Common myeloid progenitor, CD34-positive (primary cell): ENCODE measurements around the gene DACH1.

Source experiments
- CTCF ChIA-PET: fragments of 350-600 bp; sonication (Branson Sonifier 250); formaldehyde crosslinking; loops from one replicate; lab custom pipeline; 2021; ENCODE audit warnings: antibody characterized with exemption; lab: Charles Lee
- POLR2A ChIA-PET: fragments of 350-600 bp; sonication (Branson Sonifier 250); formaldehyde crosslinking; loops from one replicate; lab custom pipeline; 2021; ENCODE audit warnings: antibody characterized with exemption; lab: Charles Lee
- DNase-seq, 3 donors: peaks; one replicate each; pipeline versions ENCODE4 v3.0.0 to v3.0.0-alpha.2; 2013
- H3K27ac ChIP-seq, 2 experiments: 1 replicate in 1 of 2; 2 replicates in 1 of 2; pipeline ENCODE4 v1.7.0; 2013; ENCODE audit warnings: inconsistent platforms in 2 of 2, low read length in 2 of 2, mild to moderate bottlenecking in 2 of 2, low read depth in 1 of 2, moderate library complexity in 1 of 2; ENCODE audit not compliant: severe bottlenecking in 2 of 2, insufficient read depth in 1 of 2, poor library complexity in 1 of 2
- H3K27me3 ChIP-seq, 5 experiments: replicated peaks in 2 of 5; 1 replicate in 3 of 5; 2 replicates in 2 of 5; pipeline versions ENCODE4 v1.6.1 to v1.7.0; 2013; ENCODE audit warnings: low read length in 4 of 5, mild to moderate bottlenecking in 2 of 5, moderate library complexity in 2 of 5, inconsistent platforms in 1 of 5; ENCODE audit not compliant: insufficient read depth in 5 of 5, control insufficient read depth in 4 of 5
- H3K36me3 ChIP-seq, 4 experiments: 1 replicate in 2 of 4; 2 replicates in 2 of 4; pipeline versions ENCODE4 v1.6.1 to v1.7.0; 2013; ENCODE audit warnings: low read length in 3 of 4, control low read depth in 1 of 4, mild to moderate bottlenecking in 1 of 4; ENCODE audit not compliant: control insufficient read depth in 4 of 4, insufficient read depth in 4 of 4
- H3K4me1 ChIP-seq, 4 experiments: 1 replicate in 3 of 4; 2 replicates in 1 of 4; pipeline versions ENCODE4 v1.6.1 to v1.7.1; 2013; ENCODE audit warnings: low read length in 3 of 4, mild to moderate bottlenecking in 3 of 4, control low read depth in 1 of 4, inconsistent platforms in 1 of 4, moderate library complexity in 1 of 4; ENCODE audit not compliant: control insufficient read depth in 4 of 4, insufficient read depth in 4 of 4; ENCODE audit errors: control extremely low read depth in 1 of 4
- H3K4me3 ChIP-seq, 7 experiments: 1 replicate in 4 of 7; 2 replicates in 3 of 7; pipeline versions ENCODE4 v1.5.1 to v1.7.0; 2013; ENCODE audit warnings: mild to moderate bottlenecking in 7 of 7, low read length in 6 of 7, moderate library complexity in 6 of 7, inconsistent platforms in 2 of 7, low read depth in 2 of 7, control low read depth in 1 of 7; ENCODE audit not compliant: insufficient read depth in 4 of 7, control insufficient read depth in 1 of 7; ENCODE audit errors: extremely low read depth in 1 of 7
- H3K9me3 ChIP-seq, 5 experiments: 1 replicate in 4 of 5; 2 replicates in 1 of 5; pipeline versions ENCODE4 v1.6.1 to v1.7.1; 2013; ENCODE audit warnings: low read length in 4 of 5, mild to moderate bottlenecking in 2 of 5, inconsistent platforms in 1 of 5, low read depth in 1 of 5, moderate library complexity in 1 of 5; ENCODE audit not compliant: control insufficient read depth in 4 of 5, insufficient read depth in 2 of 5; ENCODE audit errors: control extremely low read depth in 1 of 5
- WGBS: methylation state at CpG from one replicate; pipeline ENCODE4 v1.1.5; 2013; ENCODE audit not compliant: insufficient coverage; 5-methylcytosine and 5-hydroxymethylcytosine counted together

DACH1 gene

DNA sequence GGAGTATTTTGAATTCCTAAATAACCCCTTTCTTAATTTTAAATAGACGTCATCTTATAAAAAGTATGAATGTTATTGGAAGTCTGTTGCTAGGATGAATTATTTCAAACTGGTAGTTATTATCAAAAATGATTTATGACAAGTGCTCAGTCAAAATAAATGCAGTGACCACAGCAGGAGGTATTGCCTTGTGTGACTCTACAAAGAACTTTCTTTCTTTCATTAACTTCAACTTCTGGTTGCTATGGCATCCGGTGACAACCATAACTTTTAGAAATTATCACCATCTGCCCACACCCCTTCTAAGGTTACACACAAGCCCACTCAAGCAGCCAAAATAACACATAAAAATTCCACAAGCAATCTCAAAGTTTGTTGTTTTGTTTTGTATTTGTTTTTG, 189.9 kb downstream of the DACH1 start:
- no peaks in the 10 kb centered on the region for H3K9me3 ChIP-seq
- DNase-seq, result peak in 2 of 3 donors; percentile 65 to 72
- no peak overlapping the region for H3K4me3 ChIP-seq
- no CpG with 5 or more reads among the region's 2 CpGs for WGBS
- ChIA-PET POLR2A (no interaction called here), CTCF (no interaction called here)
- H3K36me3 ChIP-seq, result peaks cover 0 to 7% (median 0%) of the 10 kb centered on the region in 4 experiments
- peaks cover 0 to 13% (median 4%) of the 10 kb centered on the region in 4 experiments for H3K4me1 ChIP-seq
- no peak overlapping the region for H3K27ac ChIP-seq
- H3K27me3 ChIP-seq, result no peaks in the 10 kb centered on the region

DNA sequence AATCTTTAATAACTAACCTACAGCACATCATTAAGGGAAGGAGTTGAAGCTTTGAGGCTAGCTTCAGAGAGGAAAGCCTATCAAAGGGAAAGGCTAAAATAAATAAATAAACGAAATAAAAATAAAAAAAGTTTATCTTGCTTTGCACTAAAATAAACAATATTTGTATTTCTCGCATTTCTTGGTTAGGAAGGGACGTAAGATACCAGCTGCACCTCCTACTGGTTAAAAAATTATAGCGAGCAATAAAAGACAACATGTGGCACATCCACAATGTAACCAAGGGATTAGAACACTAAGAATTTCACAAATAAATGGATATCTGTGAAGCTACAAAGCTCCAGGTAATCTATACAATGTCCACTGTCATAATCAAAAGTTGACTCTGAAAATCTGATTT, 194.5 kb downstream of the DACH1 start:
- Histone ChIP-seq H3K4me1 (peaks cover 0 to 10% (median 4%) of the 10 kb centered on the region in 4 experiments), H3K36me3 (no peaks in the 10 kb centered on the region), H3K4me3 (no peak overlapping the region), H3K27ac (no peak overlapping the region), H3K9me3 (peaks cover 0 to 4% (median 0%) of the 10 kb centered on the region in 5 experiments), H3K27me3 (no peaks in the 10 kb centered on the region)
- ChIA-PET CTCF (no interaction called here), POLR2A (no interaction called here)
- DNase-seq, result peak; percentile 12 to 33 (median 32)
- 100% methylated on average over 3 of the region's 4 CpGs for WGBS

DNA sequence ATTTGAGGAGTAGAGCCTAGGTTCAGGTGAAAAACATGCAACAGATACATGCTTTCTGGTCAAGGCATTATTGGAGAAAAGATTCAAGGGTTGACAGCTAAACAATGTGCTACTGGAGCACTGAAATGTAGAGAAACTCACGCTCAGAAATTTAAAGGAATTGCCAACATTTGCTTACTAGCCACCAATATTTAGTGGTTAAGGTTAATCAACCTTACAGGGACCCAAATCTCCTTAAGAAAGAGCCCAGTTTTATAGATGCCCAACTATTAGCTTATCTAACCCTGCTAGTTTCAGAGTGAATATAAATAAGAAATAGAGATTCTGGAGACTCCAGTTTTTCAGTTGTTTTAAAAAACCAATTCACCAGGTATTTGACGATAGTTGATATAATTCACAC, 203.6 kb downstream of the DACH1 start:
- no peaks in the 10 kb centered on the region for H3K36me3 ChIP-seq
- POLR2A ChIA-PET, result no interaction called here
- no peaks in the 10 kb centered on the region for H3K27me3 ChIP-seq
- H3K9me3 ChIP-seq, result no peaks in the 10 kb centered on the region
- DNase-seq, result no peak
- 100% methylated on average over 1 of the region's 2 CpGs for WGBS
- CTCF ChIA-PET, result no interaction called here
- H3K4me1 ChIP-seq, result peaks cover 0 to 8% (median 0%) of the 10 kb centered on the region in 4 experiments
- H3K27ac ChIP-seq, result no peak overlapping the region
- no peak overlapping the region for H3K4me3 ChIP-seq

DNA sequence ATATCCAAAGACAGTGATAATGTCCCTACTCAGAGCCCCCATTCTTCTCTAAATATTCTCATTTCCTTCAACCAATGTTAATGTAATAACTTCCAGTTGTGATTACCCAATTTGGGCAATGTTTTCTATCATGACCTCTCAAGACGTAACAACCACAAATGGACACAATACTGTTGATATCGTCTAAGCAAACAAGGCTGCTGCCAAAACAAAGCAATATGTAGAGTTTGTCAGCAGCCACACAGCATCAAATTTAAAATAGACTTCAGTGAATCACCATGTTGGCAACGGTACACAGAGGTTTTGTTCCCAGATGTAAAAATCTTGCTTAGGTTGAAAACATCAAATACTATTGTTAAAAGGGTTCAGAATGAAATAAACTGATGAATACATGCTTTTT, 205.1 kb downstream of the DACH1 start:
- Histone ChIP-seq H3K4me3 (no peak overlapping the region), H3K36me3 (no peaks in the 10 kb centered on the region), H3K27ac (no peak overlapping the region), H3K9me3 (no peaks in the 10 kb centered on the region), H3K4me1 (peaks cover 0 to 8% (median 0%) of the 10 kb centered on the region in 4 experiments), H3K27me3 (no peaks in the 10 kb centered on the region)
- no peak for DNase-seq
- 90% methylated on average over 2 of the region's 3 CpGs for WGBS
- CTCF ChIA-PET, result interaction anchor here (0.6 kb wide), 1 partner anchor 14 kb away, joined by 3 read pairs; no protein-coding TSS in a partner anchor
- POLR2A ChIA-PET, result no interaction called here

DNA sequence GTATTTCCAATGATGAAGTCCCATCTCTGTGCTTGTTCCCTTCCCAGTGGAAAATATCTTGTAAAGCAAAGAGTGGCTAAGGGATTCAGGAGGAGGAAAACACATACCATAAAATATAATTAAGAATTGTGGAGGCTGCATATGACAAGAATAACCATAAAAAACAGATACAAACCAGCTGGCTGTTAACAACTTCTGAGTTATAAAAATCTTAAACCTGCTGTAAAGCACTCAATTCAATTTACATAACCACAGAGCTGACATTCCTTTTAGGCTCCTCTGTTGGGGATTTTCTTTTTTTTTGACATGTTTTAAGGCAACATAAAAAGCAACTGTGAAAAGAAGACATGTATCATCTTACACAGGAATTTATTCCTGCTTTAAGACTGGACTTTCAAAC, 207.6 kb downstream of the DACH1 start:
- CTCF ChIA-PET, result no interaction called here
- Histone ChIP-seq H3K9me3 (no peaks in the 10 kb centered on the region), H3K27me3 (no peaks in the 10 kb centered on the region), H3K4me3 (no peak overlapping the region), H3K36me3 (no peaks in the 10 kb centered on the region), H3K4me1 (peaks cover 0 to 8% (median 0%) of the 10 kb centered on the region in 4 experiments), H3K27ac (no peak overlapping the region)
- no peak for DNase-seq
- POLR2A ChIA-PET, result no interaction called here

DNA sequence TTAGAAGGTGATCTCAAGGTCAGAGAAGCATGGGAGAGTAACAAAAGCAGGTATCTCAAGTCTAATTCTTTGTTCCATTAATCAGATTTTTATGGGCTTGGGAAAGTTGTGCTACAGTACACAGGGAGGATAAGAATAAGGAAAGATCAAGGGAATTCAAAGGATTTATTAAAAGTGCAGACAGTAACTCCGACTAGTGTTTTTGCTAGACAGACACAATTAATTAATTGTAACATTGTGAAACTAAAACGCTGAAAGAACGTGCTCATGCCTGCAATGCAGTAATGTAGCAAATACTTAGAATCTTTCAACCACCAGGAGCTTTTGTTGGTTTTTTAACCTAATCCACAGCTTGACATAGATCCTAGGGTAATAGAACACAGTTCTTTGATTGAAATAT, 221.5 kb downstream of the DACH1 start:
- no peak overlapping the region for H3K4me3 ChIP-seq
- no peaks in the 10 kb centered on the region for H3K4me1 ChIP-seq
- WGBS, result no CpG with 5 or more reads among the region's 3 CpGs
- no peak overlapping the region for H3K27ac ChIP-seq
- ChIA-PET POLR2A (no interaction called here), CTCF (no interaction called here)
- no peaks in the 10 kb centered on the region for H3K9me3 ChIP-seq
- H3K36me3 ChIP-seq, result peaks cover 0 to 5% (median under 1%) of the 10 kb centered on the region in 4 experiments
- H3K27me3 ChIP-seq, result no peaks in the 10 kb centered on the region
- DNase-seq, result no peak

DNA sequence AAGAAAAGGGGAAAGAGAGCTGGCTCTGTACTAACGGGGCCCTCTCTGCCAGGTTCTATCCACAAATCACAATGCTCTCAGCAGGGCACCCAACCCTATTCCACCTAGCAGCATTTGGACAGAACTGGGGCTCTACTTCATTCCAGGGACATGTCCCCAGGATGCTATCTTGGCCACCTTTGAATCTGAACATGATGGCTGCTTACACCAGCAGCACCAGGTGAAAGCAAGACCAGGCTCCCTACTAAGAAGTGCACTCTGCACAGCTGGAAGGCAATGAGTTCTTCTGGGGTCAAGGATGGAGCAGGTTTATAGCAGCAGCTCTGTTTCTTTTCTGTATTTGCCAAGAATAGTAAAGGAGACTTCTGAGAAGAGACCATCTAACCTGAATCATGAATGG, 222.4 kb downstream of the DACH1 start:
- Histone ChIP-seq H3K36me3 (peaks cover 0 to 5% (median under 1%) of the 10 kb centered on the region in 4 experiments), H3K4me1 (no peaks in the 10 kb centered on the region), H3K9me3 (no peaks in the 10 kb centered on the region), H3K27ac (no peak overlapping the region), H3K27me3 (no peaks in the 10 kb centered on the region), H3K4me3 (no peak overlapping the region)
- no CpG with 5 or more reads among the region's 1 CpG for WGBS
- ChIA-PET CTCF (no interaction called here), POLR2A (no interaction called here)
- DNase-seq, result no peak
